K562 (cell line): ENCODE data around the gene CD320. TPM values are rescaled to one million over a fixed set of nuclear protein-coding genes. Genes with fewer than 3 reads are reported as not detected.
A peak's percentile ranks its signal among the peaks of the same experiment; 100 is the strongest.

Experiments
- ATAC-seq: fragments of 200-7000 bp; cut with Tn5 transposase; 3 replicates; pipeline ENCODE4 v1.9.1; 2020; ENCODE audit warnings: moderate library complexity
- BruUV-seq: library from RNA; stranded (reverse); fragments of 400-500 nt; replicated peaks from 2 replicates; lab custom pipeline; 2021; lab: Mats Ljungman, UMichigan
- CTCF ChIA-PET: fragments of 300-600 bp; formaldehyde crosslinking; extraction: SDS; loops from one replicate; lab custom pipeline; 2021; ENCODE audit warnings: low intra/inter-chr PET ratio; lab: Yijun Ruan, JAX
- POLR2A ChIA-PET: fragments of 300-600, 350-650 bp; sonication (Branson Sonifier 250); formaldehyde crosslinking; extraction: SDS; loops from one replicate; lab custom pipeline; 2021; ENCODE audit warnings: antibody characterized with exemption, inconsistent platforms; lab: Yijun Ruan, JAX
- DNase-seq, 4 experiments: peaks; one replicate each; pipeline versions ENCODE4 v3.0.0 to v3.0.0-alpha.2; 2011 to 2018; ENCODE audit warnings: low spot score in 3 of 4, mixed read lengths in 3 of 4; ENCODE audit errors: extremely low read depth in 1 of 4
- FAIRE-seq: peaks from 2 replicates; lab custom pipeline; 2011; peaks lifted over from hg19 to GRCh38; lab: Jason Lieb, UNC
- H2AFZ ChIP-seq: 2 replicates; pipeline ENCODE4 v1.6.0; 2011; ENCODE audit warnings: low read depth, low read length, control low read depth, inconsistent platforms
- H3K27ac ChIP-seq: fragments of 200-600 bp; 3 replicates; pipeline ENCODE4 v1.8.0; 2011; ENCODE audit warnings: low read depth, mild to moderate bottlenecking, control low read depth, inconsistent platforms, low read length, moderate library complexity, mixed read lengths; ENCODE audit errors: extremely low read depth
- H3K27me3 ChIP-seq, 2 experiments: fragments of 300-600 bp in 1 of 2; 2 replicates in 1 of 2; 3 replicates in 1 of 2; pipeline versions ENCODE4 v1.6.0 to v1.8.0; 2011; ENCODE audit warnings: inconsistent platforms in 2 of 2, low read length in 2 of 2, mild to moderate bottlenecking in 1 of 2, mixed read lengths in 1 of 2, moderate library complexity in 1 of 2; ENCODE audit not compliant: control insufficient read depth in 2 of 2, insufficient read depth in 2 of 2
- H3K36me3 ChIP-seq: fragments of 300-600 bp; 3 replicates; pipeline ENCODE4 v1.8.0; 2011; ENCODE audit warnings: mild to moderate bottlenecking, low read length, inconsistent platforms; ENCODE audit not compliant: control insufficient read depth, insufficient read depth
- H3K4me1 ChIP-seq, 2 experiments: fragments of 200-600 bp in 1 of 2; replicated peaks in 1 of 2; 2 replicates in 1 of 2; 3 replicates in 1 of 2; pipeline versions ENCODE4 v1.5.1 to v1.8.0; 2011; ENCODE audit warnings: inconsistent platforms in 2 of 2, low read length in 2 of 2, mild to moderate bottlenecking in 1 of 2, mixed read lengths in 1 of 2, moderate library complexity in 1 of 2; ENCODE audit not compliant: control insufficient read depth in 2 of 2, insufficient read depth in 2 of 2
- H3K4me2 ChIP-seq: 2 replicates; pipeline ENCODE4 v1.6.1; 2011; ENCODE audit warnings: low read length, control low read depth, inconsistent platforms, mixed read lengths; ENCODE audit not compliant: insufficient read depth
- H3K4me3 ChIP-seq: fragments of 200-600 bp; sonication (generic), shearing (Covaris generic); 2 replicates; pipeline ENCODE4 v1.5.1; 2016; ENCODE audit warnings: control low read depth, inconsistent platforms
- H3K79me2 ChIP-seq: fragments of 200-600 bp; 3 replicates; pipeline ENCODE4 v1.8.0; 2011; ENCODE audit warnings: low read length, inconsistent platforms; ENCODE audit not compliant: control insufficient read depth, insufficient read depth
- H3K9ac ChIP-seq, 2 experiments: 2 replicates each; pipeline versions ENCODE4 v1.6.0 to v1.6.1; 2011; ENCODE audit warnings: low read depth in 2 of 2, low read length in 2 of 2, control low read depth in 1 of 2, inconsistent platforms in 1 of 2, mild to moderate bottlenecking in 1 of 2, mixed read lengths in 1 of 2; ENCODE audit not compliant: insufficient read depth in 1 of 2
- H3K9me1 ChIP-seq: one replicate; pipeline ENCODE4 v1.6.0; 2011; ENCODE audit warnings: inconsistent platforms, mild to moderate bottlenecking, low read length, moderate library complexity; ENCODE audit not compliant: control insufficient read depth, insufficient read depth
- H3K9me3 ChIP-seq: replicated peaks from 2 replicates; pipeline ENCODE4 v1.5.1; 2011; ENCODE audit warnings: low read depth, low read length, inconsistent platforms; ENCODE audit not compliant: control insufficient read depth, insufficient read depth
- H4K20me1 ChIP-seq: replicated peaks from 2 replicates; pipeline ENCODE4 v1.6.1; 2011; ENCODE audit warnings: low read length, inconsistent platforms, mixed read lengths; ENCODE audit not compliant: control insufficient read depth, insufficient read depth
- ARHGAP35 ChIP-seq: fragments of 450-650 bp; IDR thresholded peaks from 2 replicates; pipeline ENCODE4 v1.6.1; 2018; ENCODE audit not compliant: partially characterized antibody
- BCOR ChIP-seq: fragments of 450-650 bp; IDR thresholded peaks from 2 replicates; pipeline ENCODE4 v1.6.1; 2016
- CBX5 ChIP-seq: IDR thresholded peaks from 2 replicates; pipeline ENCODE4 v1.6.1; 2014; ENCODE audit warnings: low read depth, borderline replicate concordance
- HMBOX1 ChIP-seq: sonication (generic); IDR thresholded peaks from 2 replicates; pipeline ENCODE4 v1.6.1; 2016
- ZNF146 ChIP-seq: IDR thresholded peaks from one replicate; pipeline ENCODE4 v1.6.1; 2018; ENCODE audit warnings: missing compliant biosample characterization; ENCODE audit not compliant: unreplicated experiment
- WGBS: fragments of 100-300 bp; shearing (Covaris generic); methylation state at CpG from one replicate; pipeline ENCODE4 v1.1.6; 2016; ENCODE audit warnings: low coverage, mixed read lengths; ENCODE audit not compliant: insufficient coverage; ENCODE audit errors: missing lambda C conversion rate; 5-methylcytosine and 5-hydroxymethylcytosine counted together
- in situ Hi-C: fragments of 300-500 bp; cut with MboI; formaldehyde crosslinking; loops from 4 replicates; pipeline ENCODE4 v1.15.0; 2018; ENCODE audit warnings: inconsistent platforms, mixed read lengths
- intact Hi-C: fragments of 100-400 bp; cut with micrococcal nuclease; formaldehyde crosslinking; loops from 2 replicates; pipeline ENCODE4 v1.14.2; 2022
- polyA plus RNA-seq, 8 experiments: library from polyadenylated mRNA; depleted of rRNA in 4 of 8; stranded (reverse) in 5 of 8; unstranded in 3 of 8; fragments of >200 nt; fragmentation: Nextera tagmentation in 2 of 8; fragmentation: Illumina TruSeq in 1 of 8; extraction: Ambion mirVana in 2 of 8; extraction: Trizol in 1 of 8; gene quantifications; 2 replicates each; pipeline versions ENCODE4 v1.2.1 to v1.2.3, GENCODE V29; 2011 to 2014; ENCODE audit warnings: inconsistent platforms in 1 of 8, missing spikeins in 1 of 8
- total RNA-seq, 7 experiments: library from RNA; depleted of rRNA in 6 of 7; stranded (reverse); fragments of >200 nt in 6 of 7; fragmentation: Illumina TruSeq in 2 of 7; extraction: Trizol in 2 of 7; gene quantifications; 2 replicates each; pipeline versions ENCODE4 v1.2.1 to v1.2.3, GENCODE V29; 2011 to 2021; ENCODE audit warnings: low replicate concordance in 1 of 7

The CD320 gene
- total and polyA plus RNA-seq, 9 of the 15 experiments (the other 6 are each of a cell fraction or from before 2014, with no cell fraction given): 0.45 to 94.5 (median 34.4) TPM

DNA sequence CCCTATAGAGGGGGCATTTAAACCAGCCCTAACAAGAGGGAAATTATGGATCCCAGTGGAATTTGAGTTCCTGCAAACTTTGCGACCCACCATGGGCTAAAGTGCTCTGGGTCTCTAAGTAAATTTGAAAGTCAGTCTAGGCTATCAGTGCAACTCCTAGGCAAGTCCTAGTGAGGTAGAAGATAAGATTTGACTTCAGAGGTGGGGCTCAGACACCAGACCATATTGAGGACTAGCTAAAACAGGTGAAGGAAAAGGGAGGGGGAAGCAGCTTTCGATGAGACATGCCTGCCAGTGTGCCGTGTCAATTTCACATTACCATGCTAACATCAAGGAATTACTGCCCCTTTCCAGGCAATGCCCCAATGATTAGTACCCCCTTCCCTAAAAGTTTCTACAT is 38.4 kb downstream of the CD320 start:
- H3K79me2 ChIP-seq: no peaks in the 10 kb centered on the region
- no peak for DNase-seq
- H3K36me3 ChIP-seq: no peaks in the 10 kb centered on the region
- H3K4me3 ChIP-seq: no peak overlapping the region
- peaks cover 6 to 9% of the 10 kb centered on the region in 2 experiments; a peak in 4 of 5 replicates for H3K4me1 ChIP-seq
- peak; percentile 80 for FAIRE-seq
- no peaks in the 10 kb centered on the region for H3K27me3 ChIP-seq
- peak overlapping the region; percentile 98 for H2AFZ ChIP-seq
- no peak overlapping the region for H3K27ac ChIP-seq
- H4K20me1 ChIP-seq: no peaks in the 10 kb centered on the region
- CTCF ChIA-PET: interaction anchor here (0.7 to 1.2 kb wide), 4 partner anchors 51 to 316 kb away, joined by 3 to 6 read pairs (median 3); no protein-coding TSS in a partner anchor
- intact Hi-C loops (loop anchor here (10.0 kb wide), 1 partner anchor 55 kb away; the partner anchor contains the start of genes NDUFA7 and RPS28), in situ Hi-C loops (loop anchor here (5.0 kb wide), 1 partner anchor 38 kb away; the partner anchor contains the start of gene CD320)
- no peak overlapping the region; a peak in 1 of 4 replicates for H3K9ac ChIP-seq
- no peaks in the 10 kb centered on the region for H3K9me3 ChIP-seq
- H3K9me1 ChIP-seq: no peaks in the 10 kb centered on the region
- ATAC-seq: no peak; the same call in 1 of the 3 replicates
- POLR2A ChIA-PET: no interaction called here
- no TSS peak for BruUV-seq
- TF ChIP-seq ARHGAP35 (no peak), HMBOX1 (0 out of 2 replicates have a peak, but pooled peaks have one; percentile 27)
- H3K4me2 ChIP-seq: 0 out of 2 replicates have a peak overlapping the region, but pooled peaks have one; percentile 86
- 45% methylated on average over 3 of the region's 3 CpGs for WGBS

DNA sequence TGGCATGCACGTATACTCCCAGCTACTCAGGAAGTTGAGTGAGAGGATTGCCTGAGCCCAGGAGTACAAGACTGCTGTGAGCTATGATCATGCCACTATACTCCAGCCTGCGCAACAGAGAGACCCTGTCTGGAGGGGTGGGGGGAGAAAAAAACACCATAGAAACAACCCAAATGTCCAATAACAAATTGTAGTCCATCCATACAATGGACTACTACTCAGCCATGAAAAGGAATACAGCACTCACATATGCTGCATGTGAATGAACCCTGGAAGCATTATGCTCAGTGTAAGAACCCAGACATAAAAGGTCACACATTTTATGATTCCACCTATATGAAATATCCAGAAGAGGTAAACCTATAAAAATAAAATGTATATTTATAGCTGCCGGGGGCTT is 42.3 kb downstream of the CD320 start:
- Histone ChIP-seq H2AFZ (no peak overlapping the region), H3K79me2 (no peaks in the 10 kb centered on the region), H3K4me1 (peaks cover 9 to 19% of the 10 kb centered on the region in 2 experiments; a peak in 4 of 5 replicates), H3K9ac (no peak overlapping the region), H3K4me2 (no peak overlapping the region), H3K27ac (no peak overlapping the region), H3K27me3 (no peaks in the 10 kb centered on the region), H3K9me1 (peaks cover 4% of the 10 kb centered on the region), H3K36me3 (no peaks in the 10 kb centered on the region), H3K4me3 (no peak overlapping the region), H4K20me1 (no peaks in the 10 kb centered on the region), H3K9me3 (no peaks in the 10 kb centered on the region)
- no TSS peak for BruUV-seq
- in situ Hi-C loops (loop anchor here (5.0 kb wide), 1 partner anchor 41 kb away; the partner anchor contains the start of gene CD320), intact Hi-C loops (loop anchor here (10.0 kb wide), 1 partner anchor 59 kb away; the partner anchor contains the start of genes NDUFA7 and RPS28)
- 33% methylated on average over 3 of the region's 3 CpGs for WGBS
- TF ChIP-seq CBX5 (no peak), BCOR (peak; percentile 17; the same call in 1 of the 2 replicates), ZNF146 (peak; percentile 92)
- FAIRE-seq: no peak
- no peak for ATAC-seq
- ChIA-PET CTCF (interaction anchor here (0.5 kb wide), 1 partner anchor 238 kb away, joined by 3 read pairs; no protein-coding TSS in a partner anchor), POLR2A (interaction anchor here (0.6 kb wide), 1 partner anchor 116 kb away, joined by 3 read pairs; no protein-coding TSS in a partner anchor)
- DNase-seq: no peak
